ENCODE measurements around the gene PNPLA6.

DNA sequence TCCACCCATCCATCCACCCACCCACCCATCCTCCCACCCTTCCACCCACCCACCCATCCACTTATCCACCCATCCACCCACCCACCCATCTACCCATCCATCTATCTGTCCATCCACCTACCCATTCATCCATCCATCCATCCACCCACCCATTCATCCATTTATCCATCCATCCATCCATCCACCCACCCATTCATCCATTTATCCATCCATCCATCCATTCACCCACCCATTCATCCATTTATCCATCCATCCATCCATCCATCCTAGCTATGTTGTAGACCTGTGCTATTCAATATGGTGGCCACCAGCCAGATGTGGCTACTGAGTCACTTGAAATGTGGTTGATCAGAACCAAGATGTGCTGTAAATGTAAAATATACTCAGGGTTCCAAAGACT lies 65.2 kb downstream of the PNPLA6 start:
- TF ChIP-seq, protein P1, sequence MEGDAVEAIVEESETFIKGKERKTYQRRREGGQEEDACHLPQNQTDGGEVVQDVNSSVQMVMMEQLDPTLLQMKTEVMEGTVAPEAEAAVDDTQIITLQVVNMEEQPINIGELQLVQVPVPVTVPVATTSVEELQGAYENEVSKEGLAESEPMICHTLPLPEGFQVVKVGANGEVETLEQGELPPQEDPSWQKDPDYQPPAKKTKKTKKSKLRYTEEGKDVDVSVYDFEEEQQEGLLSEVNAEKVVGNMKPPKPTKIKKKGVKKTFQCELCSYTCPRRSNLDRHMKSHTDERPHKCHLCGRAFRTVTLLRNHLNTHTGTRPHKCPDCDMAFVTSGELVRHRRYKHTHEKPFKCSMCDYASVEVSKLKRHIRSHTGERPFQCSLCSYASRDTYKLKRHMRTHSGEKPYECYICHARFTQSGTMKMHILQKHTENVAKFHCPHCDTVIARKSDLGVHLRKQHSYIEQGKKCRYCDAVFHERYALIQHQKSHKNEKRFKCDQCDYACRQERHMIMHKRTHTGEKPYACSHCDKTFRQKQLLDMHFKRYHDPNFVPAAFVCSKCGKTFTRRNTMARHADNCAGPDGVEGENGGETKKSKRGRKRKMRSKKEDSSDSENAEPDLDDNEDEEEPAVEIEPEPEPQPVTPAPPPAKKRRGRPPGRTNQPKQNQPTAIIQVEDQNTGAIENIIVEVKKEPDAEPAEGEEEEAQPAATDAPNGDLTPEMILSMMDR (conservative IDR thresholded peaks at IDR 0.05; ENCODE audit: low read depth, low read length): no peak
- TF ChIP-seq EZH2phosphoT487 (IDR thresholded peaks at IDR 0.05; ENCODE audit: borderline replicate concordance, low read length): no peak
- no peak for TF ChIP-seq EZH2 (IDR thresholded peaks at IDR 0.05; ENCODE audit: low read length, unreplicated experiment)
